ENCODE data around the gene SNRNP40.

DNA sequence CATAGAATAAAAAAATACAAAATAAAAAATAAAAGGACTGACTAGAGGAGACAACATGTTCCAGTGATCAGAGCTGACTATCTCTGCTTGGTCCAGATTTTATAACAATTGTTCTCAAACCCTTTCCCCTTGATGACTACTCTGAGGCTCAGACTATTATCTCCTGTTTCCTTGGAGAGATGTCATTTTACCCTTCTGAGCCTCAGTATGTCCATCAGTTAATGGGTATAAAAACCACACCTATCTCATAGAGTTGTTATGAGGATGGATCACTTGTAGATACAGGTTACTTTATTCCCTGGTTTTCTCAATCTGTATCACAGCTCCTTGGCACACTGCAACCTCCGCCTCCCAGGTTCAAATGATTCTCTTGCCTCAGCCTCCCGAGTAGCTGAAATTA is 63.9 kb downstream of the SNRNP40 start:
- TF ChIP-seq, protein P1, sequence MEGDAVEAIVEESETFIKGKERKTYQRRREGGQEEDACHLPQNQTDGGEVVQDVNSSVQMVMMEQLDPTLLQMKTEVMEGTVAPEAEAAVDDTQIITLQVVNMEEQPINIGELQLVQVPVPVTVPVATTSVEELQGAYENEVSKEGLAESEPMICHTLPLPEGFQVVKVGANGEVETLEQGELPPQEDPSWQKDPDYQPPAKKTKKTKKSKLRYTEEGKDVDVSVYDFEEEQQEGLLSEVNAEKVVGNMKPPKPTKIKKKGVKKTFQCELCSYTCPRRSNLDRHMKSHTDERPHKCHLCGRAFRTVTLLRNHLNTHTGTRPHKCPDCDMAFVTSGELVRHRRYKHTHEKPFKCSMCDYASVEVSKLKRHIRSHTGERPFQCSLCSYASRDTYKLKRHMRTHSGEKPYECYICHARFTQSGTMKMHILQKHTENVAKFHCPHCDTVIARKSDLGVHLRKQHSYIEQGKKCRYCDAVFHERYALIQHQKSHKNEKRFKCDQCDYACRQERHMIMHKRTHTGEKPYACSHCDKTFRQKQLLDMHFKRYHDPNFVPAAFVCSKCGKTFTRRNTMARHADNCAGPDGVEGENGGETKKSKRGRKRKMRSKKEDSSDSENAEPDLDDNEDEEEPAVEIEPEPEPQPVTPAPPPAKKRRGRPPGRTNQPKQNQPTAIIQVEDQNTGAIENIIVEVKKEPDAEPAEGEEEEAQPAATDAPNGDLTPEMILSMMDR (IDR thresholded peaks at IDR 0.05): no peak
- TF ChIP-seq POLR2A (IDR thresholded peaks at IDR 0.05): no peak
